ENCODE data around the gene ASCL3.

DNA sequence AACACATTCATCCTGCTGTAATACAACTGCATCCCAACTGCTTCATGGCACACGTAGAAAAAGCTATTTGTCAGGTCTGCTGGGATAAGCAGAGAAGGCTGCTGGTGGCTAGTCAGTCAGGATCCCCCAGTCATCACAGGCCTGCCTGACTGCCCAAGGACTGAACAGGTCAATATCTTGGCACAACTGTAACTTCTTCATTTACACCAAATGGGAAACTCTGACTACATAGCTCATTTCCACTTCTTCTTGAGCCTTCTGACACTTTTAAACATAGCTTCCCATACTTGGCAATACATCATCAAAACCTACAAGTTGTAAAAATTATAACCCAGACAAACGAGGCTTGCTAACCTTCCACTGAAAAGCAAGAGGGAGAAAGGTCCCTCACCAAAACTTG lies 18.6 kb upstream of the ASCL3 start:
- TF ChIP-seq, protein P1, sequence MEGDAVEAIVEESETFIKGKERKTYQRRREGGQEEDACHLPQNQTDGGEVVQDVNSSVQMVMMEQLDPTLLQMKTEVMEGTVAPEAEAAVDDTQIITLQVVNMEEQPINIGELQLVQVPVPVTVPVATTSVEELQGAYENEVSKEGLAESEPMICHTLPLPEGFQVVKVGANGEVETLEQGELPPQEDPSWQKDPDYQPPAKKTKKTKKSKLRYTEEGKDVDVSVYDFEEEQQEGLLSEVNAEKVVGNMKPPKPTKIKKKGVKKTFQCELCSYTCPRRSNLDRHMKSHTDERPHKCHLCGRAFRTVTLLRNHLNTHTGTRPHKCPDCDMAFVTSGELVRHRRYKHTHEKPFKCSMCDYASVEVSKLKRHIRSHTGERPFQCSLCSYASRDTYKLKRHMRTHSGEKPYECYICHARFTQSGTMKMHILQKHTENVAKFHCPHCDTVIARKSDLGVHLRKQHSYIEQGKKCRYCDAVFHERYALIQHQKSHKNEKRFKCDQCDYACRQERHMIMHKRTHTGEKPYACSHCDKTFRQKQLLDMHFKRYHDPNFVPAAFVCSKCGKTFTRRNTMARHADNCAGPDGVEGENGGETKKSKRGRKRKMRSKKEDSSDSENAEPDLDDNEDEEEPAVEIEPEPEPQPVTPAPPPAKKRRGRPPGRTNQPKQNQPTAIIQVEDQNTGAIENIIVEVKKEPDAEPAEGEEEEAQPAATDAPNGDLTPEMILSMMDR (IDR thresholded peaks at IDR 0.05; ENCODE audit: control extremely low read depth in 1 of 3, insufficient read depth in 1 of 3, low read depth in 1 of 3, low read length in 3 of 3): no peak
- no peak for TF ChIP-seq MAFK (IDR thresholded peaks at IDR 0.05; ENCODE audit: low read depth, low read length)
- TF ChIP-seq, protein P2, sequence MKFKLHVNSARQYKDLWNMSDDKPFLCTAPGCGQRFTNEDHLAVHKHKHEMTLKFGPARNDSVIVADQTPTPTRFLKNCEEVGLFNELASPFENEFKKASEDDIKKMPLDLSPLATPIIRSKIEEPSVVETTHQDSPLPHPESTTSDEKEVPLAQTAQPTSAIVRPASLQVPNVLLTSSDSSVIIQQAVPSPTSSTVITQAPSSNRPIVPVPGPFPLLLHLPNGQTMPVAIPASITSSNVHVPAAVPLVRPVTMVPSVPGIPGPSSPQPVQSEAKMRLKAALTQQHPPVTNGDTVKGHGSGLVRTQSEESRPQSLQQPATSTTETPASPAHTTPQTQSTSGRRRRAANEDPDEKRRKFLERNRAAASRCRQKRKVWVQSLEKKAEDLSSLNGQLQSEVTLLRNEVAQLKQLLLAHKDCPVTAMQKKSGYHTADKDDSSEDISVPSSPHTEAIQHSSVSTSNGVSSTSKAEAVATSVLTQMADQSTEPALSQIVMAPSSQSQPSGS (IDR thresholded peaks at IDR 0.05; ENCODE audit: low read length): no peak
- no peak for TF ChIP-seq ASH2L (IDR thresholded peaks at IDR 0.05; ENCODE audit: low read length)
- no peak for TF ChIP-seq CHD2 (IDR thresholded peaks at IDR 0.05; ENCODE audit: low read length)
- no peak for TF ChIP-seq CEBPB (IDR thresholded peaks at IDR 0.05; ENCODE audit: low read depth, low read length)
- TF ChIP-seq NANOG (IDR thresholded peaks at IDR 0.05; ENCODE audit: insufficient read depth, low read depth, low read length, poor library complexity, severe bottlenecking): no peak
- TF ChIP-seq EP300 (IDR thresholded peaks at IDR 0.05; ENCODE audit: borderline replicate concordance in 1 of 2, low read depth in 2 of 2, low read length in 2 of 2): no peak
- TF ChIP-seq EZH2 (IDR thresholded peaks at IDR 0.05; ENCODE audit: low read depth, low read length, severe bottlenecking): no peak

Data from H1 (cell line).